H9 (cell line): Measurements from ENCODE around the gene ATP7B. TPM values are rescaled to one million over a fixed set of nuclear protein-coding genes. Genes with fewer than 3 reads are reported as not detected.
"Not testable (repeated sequence)": the region's sequence is repeated elsewhere in the genome, so short reads cannot be mapped to it uniquely, and the experiment has no call there.

Experiments used
- DNase-seq: peaks from one replicate; pipeline ENCODE4 v3.0.0-alpha.2; 2017
- H2AFZ ChIP-seq: one replicate; pipeline ENCODE4 v1.6.1; 2013; ENCODE audit warnings: mild to moderate bottlenecking, low read length, control low read depth, moderate library complexity
- H2AK5ac ChIP-seq: 2 replicates; pipeline ENCODE4 v1.6.1; 2013; ENCODE audit warnings: low read length, control low read depth, mixed read lengths; ENCODE audit not compliant: insufficient read length
- H2BK120ac ChIP-seq: one replicate; pipeline ENCODE4 v1.6.1; 2013; ENCODE audit warnings: low read depth, mild to moderate bottlenecking, low read length, control low read depth, inconsistent platforms; ENCODE audit not compliant: poor library complexity, severe bottlenecking
- H2BK12ac ChIP-seq: 2 replicates; pipeline ENCODE4 v1.6.1; 2013; ENCODE audit warnings: low read length, control low read depth, mixed read lengths, low read depth; ENCODE audit not compliant: insufficient read length
- H2BK15ac ChIP-seq: 2 replicates; pipeline ENCODE4 v1.6.1; 2013; ENCODE audit warnings: low read depth, low read length, control low read depth
- H2BK20ac ChIP-seq: one replicate; pipeline ENCODE4 v1.6.1; 2013; ENCODE audit warnings: low read depth, mild to moderate bottlenecking, low read length, control low read depth, inconsistent platforms; ENCODE audit not compliant: poor library complexity, severe bottlenecking
- H2BK5ac ChIP-seq: 2 replicates; pipeline ENCODE4 v1.6.1; 2013; ENCODE audit warnings: low read length, control low read depth, mixed read lengths; ENCODE audit not compliant: insufficient read length
- H3K14ac ChIP-seq: 2 replicates; pipeline ENCODE4 v1.6.1; 2013; ENCODE audit warnings: low read length, control low read depth; ENCODE audit not compliant: insufficient read depth
- H3K18ac ChIP-seq: 2 replicates; pipeline ENCODE4 v1.6.1; 2013; ENCODE audit warnings: low read depth, mild to moderate bottlenecking, mixed read lengths, low read length, control low read depth; ENCODE audit not compliant: insufficient read length
- H3K23ac ChIP-seq: 2 replicates; pipeline ENCODE4 v1.6.1; 2013; ENCODE audit warnings: low read length, control low read depth, mixed read lengths, low read depth; ENCODE audit not compliant: insufficient read length
- H3K23me2 ChIP-seq: 2 replicates; pipeline ENCODE4 v1.6.1; 2013; ENCODE audit warnings: low read depth, mild to moderate bottlenecking, mixed read lengths, low read length, control low read depth; ENCODE audit not compliant: insufficient read length, poor library complexity, severe bottlenecking
- H3K27ac ChIP-seq: 2 replicates; pipeline ENCODE4 v1.5.1; 2013; ENCODE audit warnings: low read length, control low read depth, mixed read lengths, low read depth; ENCODE audit not compliant: insufficient read length
- H3K27me3 ChIP-seq: 2 replicates; pipeline ENCODE4 v1.6.1; 2013; ENCODE audit warnings: low read length, control low read depth, inconsistent platforms; ENCODE audit not compliant: insufficient read depth
- H3K4ac ChIP-seq: 2 replicates; pipeline ENCODE4 v1.6.1; 2013; ENCODE audit warnings: low read depth, mild to moderate bottlenecking, control low read depth, inconsistent platforms, low read length, moderate library complexity
- H3K4me1 ChIP-seq: 2 replicates; pipeline ENCODE4 v1.6.1; 2013; ENCODE audit warnings: low read length, control low read depth, inconsistent platforms; ENCODE audit not compliant: insufficient read depth
- H3K4me2 ChIP-seq: 2 replicates; pipeline ENCODE4 v1.6.1; 2013; ENCODE audit warnings: low read length, control low read depth, mixed read lengths; ENCODE audit not compliant: insufficient read length, insufficient read depth
- H3K56ac ChIP-seq: 2 replicates; pipeline ENCODE4 v1.6.1; 2013; ENCODE audit warnings: low read depth, mild to moderate bottlenecking, mixed read lengths, low read length, control low read depth; ENCODE audit not compliant: insufficient read length
- H3K79me1 ChIP-seq: 2 replicates; pipeline ENCODE4 v1.6.1; 2013; ENCODE audit warnings: low read depth, mild to moderate bottlenecking, moderate library complexity, low read length, control low read depth, inconsistent platforms; ENCODE audit not compliant: insufficient read depth, poor library complexity, severe bottlenecking
- H3K79me2 ChIP-seq: 2 replicates; pipeline ENCODE4 v1.6.1; 2013; ENCODE audit warnings: low read length, control low read depth, inconsistent platforms; ENCODE audit not compliant: insufficient read depth
- H3K9ac ChIP-seq: 2 replicates; pipeline ENCODE4 v1.6.1; 2013; ENCODE audit warnings: low read length, control low read depth, mixed read lengths; ENCODE audit not compliant: insufficient read length; ENCODE audit errors: extremely low read depth
- H3K9me3 ChIP-seq: one replicate; pipeline ENCODE4 v1.6.1; 2013; ENCODE audit warnings: low read depth, low read length, inconsistent platforms; ENCODE audit not compliant: control insufficient read depth
- H3T11ph ChIP-seq: one replicate; pipeline ENCODE4 v1.6.1; 2013; ENCODE audit warnings: mild to moderate bottlenecking, low read length, control low read depth, inconsistent platforms
- H4K20me1 ChIP-seq: one replicate; pipeline ENCODE4 v1.6.1; 2013; ENCODE audit not compliant: control insufficient read depth, insufficient read length, insufficient read depth
- H4K5ac ChIP-seq: 2 replicates; pipeline ENCODE4 v1.6.1; 2013; ENCODE audit warnings: low read depth, mild to moderate bottlenecking, mixed read lengths, low read length, control low read depth; ENCODE audit not compliant: insufficient read length
- H4K8ac ChIP-seq: replicated peaks from 2 replicates; pipeline ENCODE4 v1.6.1; 2013; ENCODE audit warnings: low read length, control low read depth, mixed read lengths, low read depth; ENCODE audit not compliant: insufficient read length
- H4K91ac ChIP-seq: 2 replicates; pipeline ENCODE4 v1.6.1; 2013; ENCODE audit warnings: low read depth, mild to moderate bottlenecking, moderate library complexity, mixed read lengths, low read length, control low read depth; ENCODE audit not compliant: insufficient read length
- H3K27ac Mint-ChIP-seq, 3 experiments: 2 replicates in 2 of 3; 3 replicates in 1 of 3; pipeline ENCODE4 v1.8.0; 2020 to 2021; ENCODE audit warnings: mixed read lengths in 3 of 3, mild to moderate bottlenecking in 1 of 3, moderate library complexity in 1 of 3
- H3K27me3 Mint-ChIP-seq: 2 replicates; pipeline ENCODE4 v1.8.0; 2021; ENCODE audit warnings: low read depth, mild to moderate bottlenecking, moderate library complexity, mixed read lengths
- H3K36me3 Mint-ChIP-seq, 3 experiments: 2 replicates in 2 of 3; 3 replicates in 1 of 3; pipeline ENCODE4 v1.8.0; 2020 to 2021; ENCODE audit warnings: low read depth in 3 of 3, mixed read lengths in 3 of 3; ENCODE audit not compliant: insufficient read depth in 1 of 3
- H3K4me1 Mint-ChIP-seq, 2 experiments: 2 replicates each; pipeline ENCODE4 v1.8.0; 2020; ENCODE audit warnings: mixed read lengths in 2 of 2
- H3K4me3 Mint-ChIP-seq, 2 experiments: 2 replicates in 1 of 2; 3 replicates in 1 of 2; pipeline ENCODE4 v1.8.0; 2020 to 2021; ENCODE audit warnings: mild to moderate bottlenecking in 2 of 2, mixed read lengths in 2 of 2, moderate library complexity in 1 of 2
- H3K9me3 Mint-ChIP-seq, 2 experiments: 2 replicates in 1 of 2; 3 replicates in 1 of 2; pipeline ENCODE4 v1.8.0; 2020; ENCODE audit warnings: mild to moderate bottlenecking in 2 of 2, mixed read lengths in 2 of 2, moderate library complexity in 1 of 2
- WGBS: extraction: QIAGEN DNeasy Blood & Tissue Kit; methylation state at CpG from one replicate; pipeline ENCODE4 v1.1.7; 2013; ENCODE audit warnings: missing lambda C conversion rate, low lambda C conversion rate, mixed read lengths; ENCODE audit not compliant: insufficient read length; ENCODE audit errors: extremely low coverage; 5-methylcytosine and 5-hydroxymethylcytosine counted together
- total RNA-seq: library from RNA; stranded (reverse); gene quantifications from 2 replicates; pipeline ENCODE4 v1.2.1, GENCODE V29; 2021
- TF ChIP-seq, protein P1 (sequence below): fragments of 200-600 bp; sonication (generic); conservative IDR thresholded peaks from 3 replicates; pipeline ENCODE4 v1.8.0; 2021; ENCODE audit warnings: antibody characterized with exemption, mild to moderate bottlenecking

ATP7B gene
- total RNA-seq, 1 experiment from 2014 or later: 5.8 TPM

DNA sequence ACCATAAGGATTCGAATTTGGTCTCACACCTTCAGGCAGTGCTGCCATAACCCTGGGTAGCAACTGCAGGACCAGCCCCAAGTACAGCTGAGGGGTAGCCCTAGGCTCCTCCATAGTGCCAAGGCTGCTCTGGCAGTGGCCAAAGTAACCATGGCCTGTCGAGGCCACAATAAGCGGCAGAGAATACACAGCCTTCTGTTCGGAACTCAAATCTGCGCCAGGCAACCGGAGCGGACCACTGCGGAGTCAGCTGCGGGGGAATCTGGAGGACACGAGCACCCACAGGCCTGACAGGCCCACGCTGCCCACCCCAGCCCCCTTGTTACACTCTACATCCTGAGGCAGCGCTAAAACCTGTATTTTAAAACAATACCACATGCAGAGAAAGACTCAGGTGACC lies 100.7 kb downstream of the ATP7B start:
- H3K4ac ChIP-seq: no peak overlapping the region
- no peak overlapping the region for H3K4me3 Mint-ChIP-seq
- H2BK120ac ChIP-seq: no peak overlapping the region
- H3T11ph ChIP-seq: no peak overlapping the region
- H3K4me2 ChIP-seq: no peak overlapping the region
- no peak overlapping the region for H3K14ac ChIP-seq
- H3K27ac Mint-ChIP-seq: no peak overlapping the region
- no peak overlapping the region for H3K18ac ChIP-seq
- DNase-seq: peak; percentile 22
- no peak overlapping the region for H2BK12ac ChIP-seq
- peaks cover 4% of the 10 kb centered on the region for H3K27me3 Mint-ChIP-seq
- no peaks in the 10 kb centered on the region for H3K79me1 ChIP-seq
- H4K20me1 ChIP-seq: no peaks in the 10 kb centered on the region
- H2BK20ac ChIP-seq: no peak overlapping the region
- H3K79me2 ChIP-seq: no peaks in the 10 kb centered on the region
- H4K91ac ChIP-seq: no peak overlapping the region
- no peak overlapping the region for H3K27ac ChIP-seq
- peaks cover 19 to 20% of the 10 kb centered on the region in 2 experiments for H3K4me1 Mint-ChIP-seq
- WGBS: no CpG with 5 or more reads among the region's 12 CpGs
- H4K5ac ChIP-seq: no peak overlapping the region
- no peak overlapping the region for H3K9ac ChIP-seq
- H2BK15ac ChIP-seq: no peak overlapping the region
- TF ChIP-seq, protein P1, sequence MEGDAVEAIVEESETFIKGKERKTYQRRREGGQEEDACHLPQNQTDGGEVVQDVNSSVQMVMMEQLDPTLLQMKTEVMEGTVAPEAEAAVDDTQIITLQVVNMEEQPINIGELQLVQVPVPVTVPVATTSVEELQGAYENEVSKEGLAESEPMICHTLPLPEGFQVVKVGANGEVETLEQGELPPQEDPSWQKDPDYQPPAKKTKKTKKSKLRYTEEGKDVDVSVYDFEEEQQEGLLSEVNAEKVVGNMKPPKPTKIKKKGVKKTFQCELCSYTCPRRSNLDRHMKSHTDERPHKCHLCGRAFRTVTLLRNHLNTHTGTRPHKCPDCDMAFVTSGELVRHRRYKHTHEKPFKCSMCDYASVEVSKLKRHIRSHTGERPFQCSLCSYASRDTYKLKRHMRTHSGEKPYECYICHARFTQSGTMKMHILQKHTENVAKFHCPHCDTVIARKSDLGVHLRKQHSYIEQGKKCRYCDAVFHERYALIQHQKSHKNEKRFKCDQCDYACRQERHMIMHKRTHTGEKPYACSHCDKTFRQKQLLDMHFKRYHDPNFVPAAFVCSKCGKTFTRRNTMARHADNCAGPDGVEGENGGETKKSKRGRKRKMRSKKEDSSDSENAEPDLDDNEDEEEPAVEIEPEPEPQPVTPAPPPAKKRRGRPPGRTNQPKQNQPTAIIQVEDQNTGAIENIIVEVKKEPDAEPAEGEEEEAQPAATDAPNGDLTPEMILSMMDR: no peak
- no peak overlapping the region for H2AFZ ChIP-seq
- no peaks in the 10 kb centered on the region for H3K27me3 ChIP-seq
- H3K4me1 ChIP-seq: no peaks in the 10 kb centered on the region
- H3K23ac ChIP-seq: no peak overlapping the region
- no peak overlapping the region for H4K8ac ChIP-seq
- H3K23me2 ChIP-seq: no peaks in the 10 kb centered on the region
- no peak overlapping the region for H2BK5ac ChIP-seq
- H3K36me3 Mint-ChIP-seq: no peaks in the 10 kb centered on the region
- H3K9me3 ChIP-seq: no peaks in the 10 kb centered on the region
- H2AK5ac ChIP-seq: no peak overlapping the region
- no peaks in the 10 kb centered on the region for H3K9me3 Mint-ChIP-seq
- H3K56ac ChIP-seq: no peak overlapping the region

DNA sequence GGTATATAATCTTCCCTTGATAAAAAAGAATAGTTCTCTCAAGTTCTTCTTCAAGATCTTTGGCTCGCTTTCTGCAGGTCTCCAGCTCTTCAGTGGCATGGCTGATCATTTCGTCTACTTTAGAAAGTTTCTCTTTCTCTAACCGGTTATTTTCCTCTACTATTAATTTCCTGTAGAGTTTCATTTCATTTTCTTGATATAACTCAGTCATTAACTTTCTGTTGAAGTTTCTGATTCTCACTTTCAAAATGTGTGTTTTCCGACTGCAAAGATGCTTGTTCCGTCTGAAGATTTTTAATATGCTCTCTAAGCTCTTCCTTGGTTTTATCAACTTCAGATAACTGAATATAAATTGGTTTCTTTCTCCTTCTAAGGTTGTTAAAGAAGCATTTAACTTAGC lies 102.0 kb downstream of the ATP7B start:
- H3K4me1 ChIP-seq, H3K27me3 ChIP-seq, H3K79me2 ChIP-seq, H3K9me3 ChIP-seq, H4K20me1 ChIP-seq, H3K9ac ChIP-seq, H3K4me3 Mint-ChIP-seq, H3K9me3 Mint-ChIP-seq, H3K4me2 ChIP-seq, H3T11ph ChIP-seq, DNase-seq, H3K23ac ChIP-seq, H3K23me2 ChIP-seq, H2BK12ac ChIP-seq, H3K4ac ChIP-seq, H3K79me1 ChIP-seq, H3K27me3 Mint-ChIP-seq, H3K36me3 Mint-ChIP-seq, H2BK120ac ChIP-seq, H3K18ac ChIP-seq, H2BK15ac ChIP-seq, H4K5ac ChIP-seq, H2AFZ ChIP-seq, H4K91ac ChIP-seq, H2BK5ac ChIP-seq, H4K8ac ChIP-seq, H3K27ac Mint-ChIP-seq, H2BK20ac ChIP-seq, H3K27ac ChIP-seq, H3K14ac ChIP-seq, H3K56ac ChIP-seq, H2AK5ac ChIP-seq: not testable (repeated sequence)
- H3K4me1 Mint-ChIP-seq: peaks cover 20 to 26% of the 10 kb centered on the region in 2 experiments
- no CpG with 5 or more reads among the region's 5 CpGs for WGBS
